ENCODE data around the gene ANO9. TPM values are rescaled to one million over a fixed set of nuclear protein-coding genes. Genes with fewer than 3 reads are reported as not detected.

Gene ANO9
- total RNA-seq, 1 donor from 2014 or later, result 1.3 TPM

DNA sequence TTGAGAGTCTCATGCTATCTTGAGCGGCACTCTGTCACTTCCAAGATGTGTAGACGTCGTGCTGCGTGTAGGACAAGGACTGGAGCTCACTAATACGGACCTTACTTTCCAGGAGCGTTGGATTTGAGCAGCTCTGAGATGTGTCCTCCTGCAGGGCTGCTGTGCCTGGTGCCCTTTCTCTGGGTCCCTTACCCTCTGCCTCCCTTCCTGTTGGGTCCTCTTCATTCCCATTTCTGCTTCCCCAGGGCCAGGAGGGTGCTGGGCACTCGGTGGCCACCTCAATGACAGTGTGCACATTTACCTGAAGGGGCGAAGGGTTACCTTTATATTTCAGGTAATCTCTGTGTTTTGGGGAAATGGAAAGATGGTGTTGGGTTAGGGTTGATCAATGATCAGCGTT, 12.2 kb upstream of the ANO9 start:
- Histone ChIP-seq H3K9me3 (ENCODE audit: low read depth) (no peaks in the 10 kb centered on the region), H3K9ac (no peak overlapping the region), H3K36me3 (no peaks in the 10 kb centered on the region), H3F3A (ENCODE audit: low read depth) (peaks cover 12% of the 10 kb centered on the region), H3K4me2 (no peak overlapping the region), H3K27ac (no peak overlapping the region), H3K4me3 (no peak overlapping the region), H3K79me2 (ENCODE audit: low read depth) (peaks cover 83% of the 10 kb centered on the region), H2AFZ (replicated peaks) (no peak overlapping the region), H3K27me3 (no peaks in the 10 kb centered on the region), H3K4me1 (peaks cover 4% of the 10 kb centered on the region), H4K20me1 (ENCODE audit: low read depth) (peaks cover 40% of the 10 kb centered on the region)
- DNase-seq (ENCODE audit: low spot score), result no peak
- H3K27me3 Mint-ChIP-seq (ENCODE audit: insufficient read depth, low read depth), result peaks cover 3% of the 10 kb centered on the region
- H3K9me3 Mint-ChIP-seq, result no peaks in the 10 kb centered on the region
- peaks cover 13% of the 10 kb centered on the region for H3K36me3 Mint-ChIP-seq
- peak overlapping the region; percentile 35 for H3K4me3 Mint-ChIP-seq
- peaks cover 20% of the 10 kb centered on the region for H3K4me1 Mint-ChIP-seq
- TF ChIP-seq EZH2phosphoT487 (IDR thresholded peaks at IDR 0.05) (no peak), EZH2 (IDR thresholded peaks at IDR 0.05) (no peak)
- TF ChIP-seq, protein P1, sequence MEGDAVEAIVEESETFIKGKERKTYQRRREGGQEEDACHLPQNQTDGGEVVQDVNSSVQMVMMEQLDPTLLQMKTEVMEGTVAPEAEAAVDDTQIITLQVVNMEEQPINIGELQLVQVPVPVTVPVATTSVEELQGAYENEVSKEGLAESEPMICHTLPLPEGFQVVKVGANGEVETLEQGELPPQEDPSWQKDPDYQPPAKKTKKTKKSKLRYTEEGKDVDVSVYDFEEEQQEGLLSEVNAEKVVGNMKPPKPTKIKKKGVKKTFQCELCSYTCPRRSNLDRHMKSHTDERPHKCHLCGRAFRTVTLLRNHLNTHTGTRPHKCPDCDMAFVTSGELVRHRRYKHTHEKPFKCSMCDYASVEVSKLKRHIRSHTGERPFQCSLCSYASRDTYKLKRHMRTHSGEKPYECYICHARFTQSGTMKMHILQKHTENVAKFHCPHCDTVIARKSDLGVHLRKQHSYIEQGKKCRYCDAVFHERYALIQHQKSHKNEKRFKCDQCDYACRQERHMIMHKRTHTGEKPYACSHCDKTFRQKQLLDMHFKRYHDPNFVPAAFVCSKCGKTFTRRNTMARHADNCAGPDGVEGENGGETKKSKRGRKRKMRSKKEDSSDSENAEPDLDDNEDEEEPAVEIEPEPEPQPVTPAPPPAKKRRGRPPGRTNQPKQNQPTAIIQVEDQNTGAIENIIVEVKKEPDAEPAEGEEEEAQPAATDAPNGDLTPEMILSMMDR (IDR thresholded peaks at IDR 0.05), result no peak
- no peak overlapping the region for H3K27ac Mint-ChIP-seq

DNA sequence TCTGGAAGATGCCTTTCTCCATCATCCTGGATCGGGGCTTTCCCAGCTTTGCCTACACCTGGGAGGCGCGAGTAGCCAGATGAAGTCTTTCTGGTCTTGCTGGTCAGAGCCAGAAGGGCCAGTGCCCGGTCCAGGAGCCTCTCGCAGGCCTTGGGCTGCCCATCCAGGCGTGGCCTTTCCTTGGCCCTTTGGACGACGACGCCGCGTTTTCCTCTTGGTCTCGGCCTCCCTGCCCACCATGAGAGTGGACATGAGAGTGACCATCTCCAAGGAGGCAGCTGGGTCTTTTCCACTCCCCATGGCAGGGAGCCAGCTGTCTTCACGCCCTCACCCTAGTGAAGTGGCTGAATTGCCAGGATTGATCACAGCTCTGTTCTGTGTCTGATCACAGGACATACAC, 11.8 kb upstream of the ANO9 start:
- H3K4me2 ChIP-seq, result no peak overlapping the region
- no peaks in the 10 kb centered on the region for H3K9me3 ChIP-seq (ENCODE audit: low read depth)
- Mint-ChIP-seq H3K9me3 (no peaks in the 10 kb centered on the region), H3K27me3 (ENCODE audit: insufficient read depth, low read depth) (peaks cover 5% of the 10 kb centered on the region), H3K27ac (no peak overlapping the region), H3K36me3 (peaks cover 13% of the 10 kb centered on the region), H3K4me3 (no peak overlapping the region), H3K4me1 (peaks cover 23% of the 10 kb centered on the region)
- H3K4me1 ChIP-seq, result peaks cover 4% of the 10 kb centered on the region
- H4K20me1 ChIP-seq (ENCODE audit: low read depth), result peaks cover 40% of the 10 kb centered on the region
- H3F3A ChIP-seq (ENCODE audit: low read depth), result peaks cover 17% of the 10 kb centered on the region
- H3K9ac ChIP-seq, result no peak overlapping the region
- H3K36me3 ChIP-seq, result no peaks in the 10 kb centered on the region
- H3K27ac ChIP-seq, result no peak overlapping the region
- TF ChIP-seq, protein P1 (IDR thresholded peaks at IDR 0.05), result no peak
- no peak for TF ChIP-seq EZH2 (IDR thresholded peaks at IDR 0.05)
- no peak for TF ChIP-seq EZH2phosphoT487 (IDR thresholded peaks at IDR 0.05)
- H3K4me3 ChIP-seq, result no peak overlapping the region
- peaks cover 84% of the 10 kb centered on the region for H3K79me2 ChIP-seq (ENCODE audit: low read depth)
- no peak for DNase-seq (ENCODE audit: low spot score)
- no peaks in the 10 kb centered on the region for H3K27me3 ChIP-seq
- no peak overlapping the region for H2AFZ ChIP-seq (replicated peaks)

DNA sequence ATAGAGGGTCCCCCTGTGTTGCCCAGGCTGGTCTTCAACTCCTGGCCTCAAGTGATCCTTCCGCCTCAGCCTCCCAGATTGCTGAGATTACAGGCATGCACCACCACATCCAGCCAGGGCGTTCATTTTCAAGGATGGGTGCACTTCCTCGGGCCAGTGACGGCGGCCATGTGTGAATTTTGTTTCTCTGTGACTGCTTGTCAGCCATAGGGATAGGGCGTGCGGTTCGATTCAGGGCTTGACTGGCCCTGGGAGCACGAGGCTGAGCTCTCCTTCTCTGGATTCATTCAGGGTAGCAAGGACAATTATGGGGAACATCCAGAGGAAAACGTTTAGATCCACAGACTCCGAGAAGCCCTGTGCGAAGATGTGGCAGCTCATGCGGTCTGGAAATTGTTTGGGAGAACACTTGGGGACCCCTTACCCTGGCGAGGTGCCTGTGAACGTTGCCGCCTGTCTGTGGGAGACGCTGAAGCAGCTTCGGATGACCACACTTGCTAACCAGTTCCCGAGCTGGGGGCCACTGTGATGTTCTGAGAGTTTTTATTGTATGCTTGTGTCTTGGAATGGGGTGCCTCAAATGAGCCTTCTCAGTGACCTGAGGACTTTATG, 11.2 kb upstream of the ANO9 start:
- Mint-ChIP-seq H3K9me3 (no peaks in the 10 kb centered on the region), H3K36me3 (peaks cover 13% of the 10 kb centered on the region), H3K4me1 (peaks cover 23% of the 10 kb centered on the region), H3K4me3 (peak overlapping the region; percentile 38), H3K27me3 (ENCODE audit: insufficient read depth, low read depth) (peaks cover 5% of the 10 kb centered on the region), H3K27ac (no peak overlapping the region)
- H3K4me1 ChIP-seq, result peaks cover 4% of the 10 kb centered on the region
- H3K9me3 ChIP-seq (ENCODE audit: low read depth), result no peaks in the 10 kb centered on the region
- no peak overlapping the region for H3K9ac ChIP-seq
- DNase-seq (ENCODE audit: low spot score), result no peak
- H3K79me2 ChIP-seq (ENCODE audit: low read depth), result peaks cover 82% of the 10 kb centered on the region
- no peak overlapping the region for H3K27ac ChIP-seq
- peaks cover 22% of the 10 kb centered on the region for H3F3A ChIP-seq (ENCODE audit: low read depth)
- no peak overlapping the region for H3K4me3 ChIP-seq
- H3K27me3 ChIP-seq, result no peaks in the 10 kb centered on the region
- TF ChIP-seq EZH2phosphoT487 (IDR thresholded peaks at IDR 0.05) (no peak), EZH2 (IDR thresholded peaks at IDR 0.05) (no peak)
- TF ChIP-seq, protein P1 (IDR thresholded peaks at IDR 0.05), result no peak
- H4K20me1 ChIP-seq (ENCODE audit: low read depth), result peaks cover 40% of the 10 kb centered on the region
- H3K36me3 ChIP-seq, result no peaks in the 10 kb centered on the region
- no peak overlapping the region for H2AFZ ChIP-seq (replicated peaks)
- no peak overlapping the region for H3K4me2 ChIP-seq
